Measurements from ENCODE around the gene HOMER3.

- no peak for TF ChIP-seq CTCF (IDR thresholded peaks at IDR 0.05; ENCODE audit: low read depth, low read length)
- no peak for TF ChIP-seq EZH2phosphoT487 (IDR thresholded peaks at IDR 0.05; ENCODE audit: low read depth)
Observed at GRCh38 chr19:18933297-18933696, 7.7 kb downstream of the HOMER3 start.

Measured in OCI-LY3 (cell line).